HEK293 (cell line): ENCODE data around the gene MTCH1.

Source experiments
- ATF2 ChIP-seq: fragments of 450-650 bp; formaldehyde crosslinking; IDR thresholded peaks from 2 replicates; pipeline ENCODE4 v1.5.1; 2016; ENCODE audit warnings: missing biosample characterization, missing genetic modification characterization, low read depth
- GFI1B ChIP-seq: fragments of 450-650 bp; formaldehyde crosslinking; IDR thresholded peaks from 2 replicates; pipeline ENCODE4 v1.5.1; 2016; ENCODE audit warnings: missing biosample characterization, missing genetic modification characterization
- GLIS2 ChIP-seq: fragments of 450-650 bp; formaldehyde crosslinking; IDR thresholded peaks from 2 replicates; pipeline ENCODE4 v1.5.1; 2016; ENCODE audit warnings: missing biosample characterization, missing genetic modification characterization
- KLF1 ChIP-seq: fragments of 450-650 bp; formaldehyde crosslinking; IDR thresholded peaks from 2 replicates; pipeline ENCODE4 v1.5.1; 2016; ENCODE audit warnings: missing biosample characterization, missing genetic modification characterization
- KLF10 ChIP-seq: fragments of 450-650 bp; IDR thresholded peaks from 2 replicates; pipeline ENCODE4 v1.5.1; 2018; ENCODE audit warnings: missing biosample characterization, mild to moderate bottlenecking, missing genetic modification characterization
- KLF17 ChIP-seq: fragments of 450-650 bp; formaldehyde crosslinking; IDR thresholded peaks from 2 replicates; pipeline ENCODE4 v1.5.1; 2016; ENCODE audit warnings: missing biosample characterization, missing genetic modification characterization
- OSR2 ChIP-seq: fragments of 450-650 bp; formaldehyde crosslinking; IDR thresholded peaks from 2 replicates; pipeline ENCODE4 v1.5.1; 2016; ENCODE audit warnings: missing biosample characterization, missing genetic modification characterization
- PRDM2 ChIP-seq: fragments of 450-650 bp; formaldehyde crosslinking; IDR thresholded peaks from 2 replicates; pipeline ENCODE4 v1.5.1; 2016; ENCODE audit warnings: missing biosample characterization, missing genetic modification characterization, borderline replicate concordance
- REST ChIP-seq: fragments of 450-650 bp; formaldehyde crosslinking; IDR thresholded peaks from 2 replicates; pipeline ENCODE4 v1.5.1; 2016; ENCODE audit warnings: missing biosample characterization, missing genetic modification characterization
- WT1 ChIP-seq: fragments of 450-650 bp; formaldehyde crosslinking; IDR thresholded peaks from 2 replicates; pipeline ENCODE4 v1.5.1; 2016; ENCODE audit warnings: missing biosample characterization, missing genetic modification characterization
- YY2 ChIP-seq: fragments of 450-650 bp; formaldehyde crosslinking; IDR thresholded peaks from 2 replicates; pipeline ENCODE4 v1.5.1; 2016; ENCODE audit warnings: missing biosample characterization, missing genetic modification characterization
- ZFHX2 ChIP-seq: fragments of 450-650 bp; formaldehyde crosslinking; conservative IDR thresholded peaks from 2 replicates; pipeline ENCODE4 v1.5.1; 2016; ENCODE audit warnings: missing biosample characterization, missing genetic modification characterization
- ZNF16 ChIP-seq: fragments of 450-650 bp; formaldehyde crosslinking; IDR thresholded peaks from 2 replicates; pipeline ENCODE4 v1.5.1; 2016; ENCODE audit warnings: low read depth, missing biosample characterization, missing genetic modification characterization
- ZNF19 ChIP-seq: fragments of 450-650 bp; formaldehyde crosslinking; IDR thresholded peaks from 2 replicates; pipeline ENCODE4; 2016; ENCODE audit warnings: missing biosample characterization, missing genetic modification characterization, low read depth
- ZNF211 ChIP-seq: fragments of 450-650 bp; formaldehyde crosslinking; IDR thresholded peaks from 2 replicates; pipeline ENCODE4 v1.5.1; 2016; ENCODE audit warnings: low read depth, missing biosample characterization, missing genetic modification characterization
- ZNF274 ChIP-seq, 2 experiments: fragments of 200-500 bp in 1 of 2; fragments of 450-650 bp in 1 of 2; sonication (Bioruptor generic) in 1 of 2; formaldehyde crosslinking in 1 of 2; IDR thresholded peaks; 2 replicates each; pipeline versions ENCODE4 v1.5.1 to v1.6.1; 2014 to 2016; ENCODE audit warnings: borderline replicate concordance in 1 of 2, inconsistent platforms in 1 of 2, low read length in 1 of 2, missing biosample characterization in 1 of 2, missing genetic modification characterization in 1 of 2
- ZNF366 ChIP-seq: fragments of 450-650 bp; formaldehyde crosslinking; conservative IDR thresholded peaks from 2 replicates; pipeline ENCODE4 v1.5.1; 2016; ENCODE audit warnings: missing biosample characterization, missing genetic modification characterization
- ZNF544 ChIP-seq: fragments of 450-650 bp; formaldehyde crosslinking; IDR thresholded peaks from 2 replicates; pipeline ENCODE4 v1.5.0; 2017; ENCODE audit warnings: missing biosample characterization, missing genetic modification characterization
- ZNF670 ChIP-seq: fragments of 450-650 bp; formaldehyde crosslinking; IDR thresholded peaks from 2 replicates; pipeline ENCODE4 v1.5.1; 2016; ENCODE audit warnings: missing biosample characterization, missing genetic modification characterization, low read depth
- ZSCAN16 ChIP-seq: fragments of 450-650 bp; formaldehyde crosslinking; IDR thresholded peaks from 2 replicates; pipeline ENCODE4 v1.5.1; 2016; ENCODE audit warnings: missing biosample characterization, missing genetic modification characterization
- ZSCAN18 ChIP-seq: fragments of 450-650 bp; formaldehyde crosslinking; IDR thresholded peaks from 2 replicates; pipeline ENCODE4 v1.5.1; 2016; ENCODE audit warnings: missing biosample characterization, missing genetic modification characterization
- ZSCAN5A ChIP-seq: fragments of 450-650 bp; formaldehyde crosslinking; IDR thresholded peaks from 2 replicates; pipeline ENCODE4 v1.5.1; 2016; ENCODE audit warnings: missing biosample characterization, missing genetic modification characterization
- ZXDB ChIP-seq: fragments of 450-650 bp; formaldehyde crosslinking; IDR thresholded peaks from 2 replicates; pipeline ENCODE4 v1.5.1; 2016; ENCODE audit warnings: missing biosample characterization, missing genetic modification characterization

MTCH1 gene

GRCh38 chr6:36984581-36985416 lies 1.2 kb downstream of the MTCH1 start (continued):
- peak; percentile 66 for TF ChIP-seq WT1 (tag by site-specific recombination)
- no peak for TF ChIP-seq ZSCAN5A (tag by site-specific recombination)
- 0 out of 2 replicates have a peak, but pooled peaks have one; percentile 15 for TF ChIP-seq ZSCAN16 (tag by site-specific recombination)
- TF ChIP-seq GLIS2 (tag by site-specific recombination): peak; percentile 26; the same call in 1 of the 2 replicates
- no peak for TF ChIP-seq ZNF19 (tag by site-specific recombination)
- TF ChIP-seq KLF1 (tag by site-specific recombination): peak; percentile 76
- TF ChIP-seq REST: 0 out of 2 replicates have a peak, but pooled peaks have one; percentile 28
- peak; percentile 77; the same call in 1 of the 2 replicates for TF ChIP-seq GFI1B
- 0 out of 2 replicates have a peak, but pooled peaks have one; percentile 7 for TF ChIP-seq OSR2 (tag by site-specific recombination)
- TF ChIP-seq ATF2: peak; percentile 43; the same call in 1 of the 2 replicates
- TF ChIP-seq ZNF544 (tag by site-specific recombination): no peak
- TF ChIP-seq ZNF670 (tag by site-specific recombination): no peak
- TF ChIP-seq KLF10 (tag by site-specific recombination): peak; percentile 64; the same call in 1 of the 2 replicates
- TF ChIP-seq ZNF211 (tag by site-specific recombination): no peak
- no peak for TF ChIP-seq ZNF274 (IDR thresholded peaks at IDR 0.05; ENCODE audit: low read length)
- no peak for TF ChIP-seq ZNF274 (tag by site-specific recombination; IDR thresholded peaks at IDR 0.05; ENCODE audit: borderline replicate concordance)
- TF ChIP-seq ZNF16 (tag by site-specific recombination): no peak
- TF ChIP-seq PRDM2 (tag by site-specific recombination): no peak
- peak; percentile 78 for TF ChIP-seq ZFHX2 (tag by site-specific recombination)
- peak; percentile 62; the same call in 1 of the 2 replicates for TF ChIP-seq KLF17 (tag by site-specific recombination)
- peak; percentile 56 for TF ChIP-seq ZNF366 (tag by site-specific recombination)
- TF ChIP-seq YY2 (tag by site-specific recombination): peak; percentile 66
- TF ChIP-seq ZSCAN18: peak; percentile 61; the same call in 1 of the 2 replicates
- TF ChIP-seq ZXDB (tag by site-specific recombination): peak; percentile 79; the same call in 1 of the 2 replicates
